ENCODE measurements around the gene PRCD.

Gene PRCD, protein sequence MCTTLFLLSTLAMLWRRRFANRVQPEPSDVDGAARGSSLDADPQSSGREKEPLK

DNA sequence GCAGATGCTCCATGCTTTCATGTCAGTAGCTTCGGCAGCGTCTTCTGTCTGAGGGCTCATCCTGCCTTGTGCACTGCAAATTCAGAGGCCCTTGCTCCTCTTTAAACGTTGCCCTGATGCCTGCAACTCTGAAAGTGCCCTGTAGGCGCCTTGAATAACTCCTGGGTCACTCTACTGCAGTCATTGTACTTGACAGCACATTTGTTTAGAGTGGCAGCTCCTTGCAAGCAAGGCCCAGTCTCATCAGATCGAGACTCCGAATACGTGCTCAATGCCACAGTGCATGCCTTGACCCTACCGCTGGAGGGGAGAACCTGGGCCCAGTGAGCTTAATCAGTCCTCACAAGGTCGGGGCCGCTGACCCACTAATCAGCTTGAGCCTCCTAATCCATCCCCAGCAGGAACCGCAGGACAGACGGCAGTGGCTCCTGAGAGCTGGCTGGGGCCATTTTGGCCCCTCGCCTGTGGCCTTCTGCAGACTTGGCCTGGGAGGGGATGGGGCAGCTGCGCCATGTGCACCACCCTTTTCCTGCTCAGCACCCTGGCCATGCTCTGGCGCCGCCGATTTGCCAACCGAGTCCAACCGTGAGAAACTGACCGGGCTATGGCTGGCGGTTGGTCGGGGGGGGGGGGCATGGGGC lies at the start of gene PRCD:
TSS of gene PRCD (plus strand) at position 414 of the 641 bp plus-strand sequence. CDS start at position 512, 98 bp downstream.
- in situ Hi-C loops (cut with MboI; ENCODE audit: low pct_unique_long_range_greater_than_20kb, low sequenced_read_pairs), result no loop called here

DNA sequence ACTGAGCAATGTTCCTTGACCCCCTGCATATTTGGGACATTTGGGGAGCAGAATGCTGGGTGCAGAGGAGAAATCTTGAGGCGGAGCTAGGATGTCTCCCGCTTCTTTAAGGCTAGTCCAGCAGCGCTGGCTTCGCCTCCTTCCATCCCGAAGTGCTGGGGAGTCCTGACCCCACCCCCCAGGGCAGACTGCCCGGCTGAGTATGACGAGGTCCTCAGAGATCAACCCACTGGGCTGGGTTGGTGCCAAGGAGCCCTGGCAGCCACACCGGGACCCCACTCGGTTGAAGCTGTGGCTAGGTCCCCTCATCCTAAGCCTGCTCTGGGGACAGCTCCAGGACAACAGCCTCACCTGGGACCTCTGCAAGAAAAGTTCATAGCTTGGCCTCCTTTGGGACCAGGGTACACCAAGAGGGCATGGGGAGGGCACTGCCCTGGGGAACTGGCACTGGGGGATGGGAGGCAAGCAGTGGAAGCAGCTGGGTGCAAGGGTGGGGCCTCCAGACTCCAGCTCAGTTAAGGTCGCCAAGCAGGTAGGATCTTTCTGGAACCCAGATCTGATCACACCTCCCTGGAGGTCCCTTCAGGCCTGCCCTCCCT lies 49.6 kb upstream of the PRCD start:
- no peak for DNase-seq
- in situ Hi-C loops (cut with MboI; ENCODE audit: low pct_unique_long_range_greater_than_20kb, low sequenced_read_pairs), result no loop called here

More for the DNA sequence above, at the start of gene PRCD:
- no peak for DNase-seq

DNA sequence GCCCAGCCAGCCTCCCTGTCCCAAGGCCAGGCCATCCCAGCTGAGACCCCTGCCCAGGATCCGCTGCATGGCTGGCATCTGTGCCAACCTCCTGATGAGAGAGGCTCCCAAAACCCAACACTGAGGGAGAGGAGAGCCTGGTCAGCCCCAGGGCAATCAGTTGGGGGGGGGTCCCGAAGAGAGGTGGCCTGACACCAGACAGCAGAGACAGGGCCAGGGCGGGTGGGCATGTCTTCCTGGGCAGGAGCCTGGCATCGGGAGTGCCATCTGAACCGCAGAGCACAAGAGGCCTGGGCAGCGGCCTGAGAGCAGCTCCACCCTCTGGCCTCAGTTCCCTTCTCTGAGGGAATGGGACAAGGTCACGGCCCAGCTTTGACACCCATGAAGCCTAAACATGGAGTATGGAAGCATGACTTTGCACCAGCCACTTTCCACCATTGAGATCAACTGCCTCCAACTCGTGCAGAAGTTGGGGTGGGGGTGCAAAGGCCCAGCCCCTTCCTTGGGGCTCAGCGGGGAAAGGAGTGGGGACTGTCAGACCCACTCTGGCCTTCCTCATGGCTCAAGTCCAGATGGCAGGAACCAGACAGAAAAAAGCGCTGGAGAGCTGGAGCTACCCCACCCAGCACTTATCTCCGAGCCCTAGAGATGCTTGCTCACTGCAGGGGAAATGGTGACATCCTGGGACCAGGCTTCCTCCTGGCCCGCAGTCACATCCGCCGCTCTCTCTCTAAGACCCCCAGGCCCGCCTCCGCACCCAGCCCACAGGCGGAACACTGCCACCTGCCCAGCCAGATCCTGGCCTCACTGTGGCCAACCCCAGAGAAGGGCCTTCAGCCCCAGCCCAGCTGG lies 48.3 kb upstream of the PRCD start:
- in situ Hi-C loops (cut with MboI; ENCODE audit: low pct_unique_long_range_greater_than_20kb, low sequenced_read_pairs), result no loop called here

DNA sequence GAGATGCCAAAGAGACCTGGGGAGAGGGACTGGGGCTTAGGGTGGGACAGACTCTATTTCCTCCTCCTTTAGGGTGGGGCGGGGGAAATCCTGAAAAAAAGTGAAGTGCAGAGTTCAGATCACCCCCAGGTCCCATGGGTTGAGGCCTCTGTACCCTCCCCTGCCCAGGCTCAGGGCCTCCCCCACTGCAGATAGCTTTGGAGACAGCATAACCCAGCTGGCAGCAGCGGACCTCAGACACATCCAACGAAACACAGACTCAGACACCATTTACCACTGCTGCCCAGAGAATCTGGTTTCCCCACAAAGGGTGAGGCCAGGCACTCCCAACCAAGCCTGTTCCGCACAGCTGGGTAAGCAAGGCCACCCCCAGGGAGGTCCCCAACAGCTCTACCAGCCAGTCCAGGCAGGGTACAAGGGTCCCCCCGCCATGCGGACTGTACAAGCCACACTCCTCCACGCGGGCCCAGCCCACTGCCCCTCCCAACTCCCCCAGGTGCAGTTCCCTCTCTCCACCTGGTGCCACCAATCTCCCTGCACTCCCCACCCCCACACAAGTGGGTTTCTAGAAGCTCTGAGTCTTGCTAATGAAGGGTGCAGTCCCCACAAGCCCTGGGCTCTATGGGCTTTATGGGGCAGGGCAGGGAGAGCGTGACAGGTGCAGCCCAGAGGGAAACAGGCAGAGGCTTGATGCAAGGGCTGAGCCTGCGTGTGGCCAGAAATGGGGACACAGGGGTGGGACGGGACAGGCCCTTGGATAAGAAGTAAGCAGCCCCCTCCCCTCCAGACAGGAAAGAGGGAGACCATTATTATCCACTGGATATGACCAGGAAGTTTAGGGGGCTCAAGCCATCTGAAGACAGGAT lies 47.5 kb upstream of the PRCD start:
- DNase-seq, result no peak
- in situ Hi-C loops (cut with MboI; ENCODE audit: low pct_unique_long_range_greater_than_20kb, low sequenced_read_pairs), result no loop called here

More for the DNA sequence above, 48.3 kb upstream of the PRCD start:
- DNase-seq, result no peak

DNA sequence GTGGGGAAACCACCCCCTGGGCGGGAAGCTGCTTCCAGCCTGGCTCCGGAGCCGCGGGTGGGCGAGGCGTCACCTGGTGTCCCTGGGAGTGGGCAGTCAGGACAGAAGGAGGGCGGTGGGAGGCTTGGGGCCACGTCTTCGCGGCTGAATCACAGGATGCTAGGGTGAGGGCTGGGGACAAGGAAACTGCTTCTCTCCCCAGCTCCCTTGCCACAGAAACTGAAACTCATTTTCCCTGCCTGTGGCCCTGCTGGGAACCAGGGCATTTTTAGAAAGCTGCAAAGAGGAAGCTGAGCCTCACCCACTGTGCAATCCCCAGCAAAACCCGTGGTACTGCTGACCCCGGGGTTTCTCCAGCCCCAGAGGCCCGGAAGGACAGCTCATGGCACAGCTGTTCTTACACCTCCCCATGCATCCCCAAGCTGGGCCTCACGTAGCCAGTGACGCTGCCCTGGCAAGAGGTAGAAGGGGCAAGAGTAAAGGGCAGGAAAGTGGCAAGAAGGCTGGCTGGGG lies 46.8 kb upstream of the PRCD start:
- in situ Hi-C loops (cut with MboI; ENCODE audit: low pct_unique_long_range_greater_than_20kb, low sequenced_read_pairs), result no loop called here
- DNase-seq, result peak; percentile 85

DNA sequence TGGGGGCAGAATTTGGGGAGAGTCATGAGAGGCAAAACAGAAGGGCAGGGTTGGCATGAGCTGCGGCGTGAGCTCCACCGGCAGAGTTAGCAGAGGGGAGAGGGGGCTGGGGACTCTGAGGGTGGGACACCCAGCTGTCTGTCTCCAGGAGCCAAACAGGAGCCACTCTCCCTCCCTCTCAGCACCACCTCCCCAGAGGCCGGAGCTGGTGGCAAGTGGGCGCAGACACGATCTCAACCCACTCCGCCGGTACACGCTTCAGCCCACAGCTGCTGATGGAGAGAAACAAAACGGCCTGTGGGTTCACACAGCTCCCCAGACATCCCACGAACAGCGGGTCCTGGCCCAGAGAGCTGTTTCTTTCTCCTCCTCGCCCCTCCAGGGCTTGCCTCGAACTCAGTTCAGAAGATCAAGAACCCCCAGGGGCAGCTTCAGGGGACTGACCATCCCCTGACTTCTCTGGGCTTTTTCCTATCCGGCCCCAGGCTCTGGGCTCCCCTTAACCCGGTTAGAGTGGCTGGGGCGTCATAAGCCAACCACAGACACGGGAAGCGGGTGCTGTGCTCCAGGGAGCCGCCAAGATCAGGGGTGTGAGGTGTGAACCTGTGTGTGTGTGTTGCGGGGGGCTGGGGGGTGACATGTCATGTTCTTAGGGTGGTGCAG lies 46.2 kb upstream of the PRCD start:
- no peak for DNase-seq
- in situ Hi-C loops (cut with MboI; ENCODE audit: low pct_unique_long_range_greater_than_20kb, low sequenced_read_pairs), result no loop called here

DNA sequence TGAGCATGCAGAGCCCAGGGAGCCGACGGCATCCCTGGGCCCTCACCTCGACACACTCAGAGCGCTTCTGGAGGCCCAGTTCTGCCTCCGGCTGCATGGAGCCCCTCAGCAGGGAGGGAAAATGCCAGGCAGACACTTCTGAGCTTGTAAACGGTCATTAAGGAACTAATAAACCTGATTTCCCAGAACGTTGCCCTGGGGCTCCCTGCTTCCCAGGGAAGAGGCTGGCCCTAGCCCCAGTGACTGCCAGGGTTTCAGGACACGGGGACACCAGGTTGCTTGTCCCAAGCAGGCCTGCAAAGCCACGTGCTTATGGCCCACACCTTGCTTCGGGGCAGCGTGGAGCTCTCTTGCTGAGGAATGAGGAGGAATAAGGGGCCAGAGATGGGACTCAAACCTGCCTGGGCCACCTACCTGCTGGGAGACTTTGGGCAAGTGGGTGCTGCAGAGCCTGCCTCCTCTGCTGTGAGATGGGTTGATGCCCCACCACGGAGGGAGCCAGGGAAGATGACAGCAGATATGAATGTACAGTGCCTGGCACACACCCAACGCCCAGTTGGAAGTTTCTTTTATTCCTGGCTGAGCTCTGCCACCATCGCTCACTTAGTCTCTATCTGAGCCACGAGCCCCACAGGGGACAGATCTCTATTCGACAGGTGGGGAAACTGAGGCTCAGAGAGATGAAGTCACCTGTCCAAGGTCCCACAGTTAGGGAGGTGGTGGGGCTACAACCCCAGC lies 44.0 kb upstream of the PRCD start:
- in situ Hi-C loops (cut with MboI; ENCODE audit: low pct_unique_long_range_greater_than_20kb, low sequenced_read_pairs), result no loop called here
- no peak for DNase-seq

DNA sequence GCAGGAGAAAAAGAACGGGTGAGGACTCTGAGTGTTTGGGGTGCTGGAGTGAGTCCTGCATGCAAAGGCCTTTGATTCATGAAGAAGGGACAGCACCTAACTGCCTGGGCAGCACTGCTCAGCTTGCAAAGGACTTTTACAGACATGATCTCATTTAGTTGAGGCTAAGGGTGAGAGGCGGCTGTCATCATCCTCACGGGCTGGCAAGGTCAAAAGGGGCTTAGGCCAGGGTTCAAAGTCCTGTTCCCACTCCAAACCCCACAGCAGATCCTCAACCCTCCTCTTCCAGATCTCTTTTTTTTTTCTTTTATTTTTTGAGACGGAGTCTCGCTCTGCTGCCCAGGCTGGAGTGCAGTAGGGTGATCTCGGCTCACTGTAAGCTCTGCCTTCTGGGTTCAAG lies 43.4 kb upstream of the PRCD start:
- in situ Hi-C loops (cut with MboI; ENCODE audit: low pct_unique_long_range_greater_than_20kb, low sequenced_read_pairs), result no loop called here
- DNase-seq, result no peak

DNA sequence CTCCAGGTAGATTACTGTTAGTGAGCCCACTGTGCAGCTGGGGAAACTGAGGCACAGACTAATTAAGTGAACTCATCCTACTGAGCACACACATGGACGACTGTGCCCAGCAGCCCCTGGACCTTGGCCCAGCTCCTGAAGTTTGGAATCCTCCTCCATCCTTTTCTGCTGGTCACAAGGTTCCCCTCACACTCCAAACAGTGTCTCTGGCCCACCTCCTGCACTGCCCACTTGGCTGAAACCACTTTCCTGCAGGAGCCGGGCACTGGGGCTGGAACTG lies 42.2 kb upstream of the PRCD start:
- in situ Hi-C loops (cut with MboI; ENCODE audit: low pct_unique_long_range_greater_than_20kb, low sequenced_read_pairs), result no loop called here
- DNase-seq, result no peak

DNA sequence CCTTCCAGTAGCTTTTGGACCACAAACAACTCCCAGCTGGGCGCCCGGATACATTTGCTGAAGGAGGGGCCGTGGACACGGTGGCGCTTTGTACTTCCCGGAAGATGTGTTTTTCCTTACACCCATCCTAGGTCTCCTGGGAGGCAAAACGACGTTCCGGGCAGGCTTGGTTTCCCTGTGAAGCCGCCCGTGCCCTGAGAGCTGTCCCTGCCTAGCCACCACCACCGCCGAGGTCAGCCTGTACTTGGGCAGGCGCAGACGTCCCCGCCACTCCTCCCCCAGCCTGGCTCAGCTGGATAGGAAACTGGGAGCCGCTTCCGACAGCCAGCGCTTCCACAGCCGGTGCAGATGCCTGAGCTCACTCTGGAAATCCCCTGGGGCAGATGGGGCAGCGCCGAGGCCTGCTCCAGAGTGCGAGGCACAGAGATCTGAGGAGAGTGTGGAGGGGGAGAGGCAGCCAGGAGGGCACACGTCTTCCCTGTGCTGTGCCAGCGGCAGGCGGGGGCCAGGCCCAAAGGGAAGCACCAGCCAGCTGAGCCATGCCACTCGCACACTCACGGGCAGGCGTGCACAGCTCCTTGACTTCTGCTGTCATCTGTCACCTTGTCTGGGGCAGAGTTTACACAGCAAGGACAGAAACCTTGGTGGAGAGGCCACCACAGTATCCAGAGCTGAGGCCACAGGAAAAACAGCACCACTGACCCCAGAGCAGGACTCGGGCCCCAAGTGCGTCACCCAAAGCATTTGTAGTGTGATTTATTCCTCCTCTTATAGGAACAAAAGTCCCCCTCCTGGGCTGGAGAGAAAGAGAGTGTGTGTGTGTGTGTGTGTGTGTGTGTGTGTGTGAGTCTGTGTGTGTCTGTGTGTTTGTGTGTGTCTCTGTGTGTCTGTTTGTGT lies 41.6 kb upstream of the PRCD start:
- in situ Hi-C loops (cut with MboI; ENCODE audit: low pct_unique_long_range_greater_than_20kb, low sequenced_read_pairs), result no loop called here

DNA sequence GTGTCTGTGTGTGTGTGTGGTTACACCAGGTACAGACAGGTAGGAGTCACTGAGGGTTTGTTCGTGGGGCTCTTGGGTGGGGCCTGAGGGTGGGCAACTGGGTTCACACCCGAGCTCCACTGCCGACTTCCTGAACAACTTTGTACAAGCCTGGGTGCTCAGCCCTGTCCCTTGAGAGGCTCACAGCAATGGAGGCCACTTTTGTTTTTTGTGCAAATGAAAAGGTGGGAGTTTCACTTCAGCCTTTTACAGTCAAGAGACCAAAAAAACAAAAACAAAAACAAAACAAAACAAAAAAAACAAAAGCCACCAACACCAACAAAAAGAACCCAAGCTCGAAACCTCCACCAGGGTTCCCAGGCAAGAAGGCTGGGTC lies 41.0 kb upstream of the PRCD start:
- no peak for DNase-seq
- in situ Hi-C loops (cut with MboI; ENCODE audit: low pct_unique_long_range_greater_than_20kb, low sequenced_read_pairs), result no loop called here

More for the DNA sequence above, 41.6 kb upstream of the PRCD start:
- no peak for DNase-seq

DNA sequence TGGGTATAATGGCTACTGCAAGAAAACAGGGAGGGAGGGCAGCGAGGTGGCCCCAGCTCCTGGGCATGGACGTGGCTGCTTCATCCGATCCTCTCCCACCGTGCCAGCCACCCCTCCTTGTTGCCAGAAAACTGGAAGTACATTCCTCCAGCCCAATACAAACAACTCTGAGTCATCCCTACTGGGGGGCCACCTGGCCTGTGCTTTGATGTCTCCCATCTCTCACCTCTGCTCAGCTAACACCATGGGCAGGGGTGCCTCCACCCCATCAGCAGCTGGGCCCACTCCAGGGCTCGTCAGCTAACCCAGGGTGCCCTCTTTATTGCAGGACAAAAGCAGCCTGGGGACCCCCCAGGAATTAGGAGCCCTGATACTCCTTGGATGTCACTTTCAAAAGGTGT lies 40.6 kb upstream of the PRCD start:
- in situ Hi-C loops (cut with MboI; ENCODE audit: low pct_unique_long_range_greater_than_20kb, low sequenced_read_pairs), result no loop called here
- no peak for DNase-seq

DNA sequence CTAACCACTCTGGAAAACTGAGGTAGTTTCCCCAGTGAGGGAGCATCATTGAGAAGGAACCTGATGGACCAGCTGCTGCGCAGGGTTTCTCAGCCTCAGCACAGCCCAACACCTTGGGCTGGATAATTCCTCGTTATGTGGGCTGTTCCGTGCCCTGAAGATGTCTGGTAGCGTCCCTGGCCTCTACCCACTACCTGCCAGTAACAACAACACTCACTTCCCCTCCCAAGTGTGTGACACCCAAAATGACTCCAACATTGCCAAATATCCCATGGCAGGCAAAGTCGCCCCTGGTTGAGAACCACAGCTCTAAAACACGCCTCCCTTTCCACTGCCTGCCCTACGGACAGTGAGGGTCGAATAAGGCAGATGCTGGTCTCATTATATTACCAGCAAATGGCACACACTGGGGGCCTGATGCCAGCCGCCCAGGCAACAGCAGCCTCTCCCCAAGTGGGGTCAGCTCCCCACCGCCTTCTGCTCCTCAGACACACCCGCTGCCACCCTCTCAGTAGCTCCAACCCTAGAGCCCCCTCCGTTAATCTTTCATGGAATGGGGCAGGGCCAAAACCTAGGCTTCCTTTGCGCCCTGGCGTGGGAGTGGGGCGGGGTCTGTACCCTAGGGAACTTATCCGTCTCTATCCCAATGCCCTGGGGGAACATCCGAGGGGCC lies 39.6 kb upstream of the PRCD start:
- DNase-seq, result no peak

DNA sequence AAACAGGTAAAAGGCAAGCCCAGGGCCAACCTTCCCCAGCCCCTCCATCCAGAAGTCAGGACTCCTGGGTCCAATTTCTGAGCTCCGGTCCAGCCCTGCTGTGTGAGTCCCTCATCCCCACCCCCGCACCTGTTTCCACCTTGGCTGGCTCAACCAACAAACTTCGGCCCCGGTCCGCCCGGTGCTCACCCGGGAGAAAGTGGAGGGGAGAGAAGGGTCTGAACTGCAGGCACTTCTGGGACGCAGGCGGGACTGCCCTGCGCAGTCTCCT lies 39.2 kb upstream of the PRCD start:
- in situ Hi-C loops (cut with MboI; ENCODE audit: low pct_unique_long_range_greater_than_20kb, low sequenced_read_pairs), result no loop called here

More for the DNA sequence above, 39.6 kb upstream of the PRCD start:
- in situ Hi-C loops (cut with MboI; ENCODE audit: low pct_unique_long_range_greater_than_20kb, low sequenced_read_pairs), result no loop called here

DNA sequence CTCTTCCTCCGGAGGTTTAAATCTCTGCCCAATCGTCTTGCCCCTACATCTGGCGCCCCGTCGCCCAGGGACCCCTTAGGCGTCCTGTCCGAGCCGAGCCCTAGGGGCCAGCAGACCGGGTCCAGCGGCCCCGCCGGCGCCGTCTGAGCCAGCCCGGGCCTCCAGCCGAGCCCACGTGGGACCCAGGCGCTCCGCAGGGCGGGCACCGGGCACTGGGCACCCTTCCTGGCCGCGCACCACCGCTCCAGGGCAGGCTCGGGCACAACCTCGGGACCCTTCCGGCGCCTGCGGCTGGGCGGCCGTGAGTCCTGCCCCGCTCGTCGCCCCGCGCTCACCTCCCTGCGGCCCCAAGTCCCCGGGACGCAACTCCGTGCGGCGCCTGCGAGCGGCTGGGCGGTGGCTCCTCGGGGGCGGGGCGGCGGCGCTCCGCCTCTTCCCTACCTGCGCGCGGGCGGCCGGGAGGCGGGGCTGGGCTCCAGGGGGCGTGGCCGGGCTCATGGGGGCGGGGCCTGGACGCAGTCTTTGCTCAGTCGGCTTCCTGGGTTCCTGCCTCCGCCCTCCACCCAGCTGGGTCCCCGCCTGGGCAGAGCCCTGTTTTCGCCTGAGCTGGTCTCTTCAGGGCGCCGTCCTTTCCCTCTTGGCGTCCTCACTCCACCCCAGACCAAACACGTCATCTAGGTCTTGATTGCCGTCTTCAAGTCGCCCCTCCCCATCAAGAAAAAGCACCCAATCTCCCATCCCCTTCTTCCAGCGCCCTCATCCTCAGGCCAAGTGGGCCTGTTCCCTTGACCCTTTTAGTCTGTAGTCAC lies 38.6 kb upstream of the PRCD start, which contains the start of gene RHBDF2:
TSS of gene RHBDF2 (minus strand) at position 406 of the 809 bp plus-strand sequence. CDS start 19,899 bp downstream, outside the sequence.
- peak; percentile 76 for DNase-seq
- in situ Hi-C loops (cut with MboI; ENCODE audit: low pct_unique_long_range_greater_than_20kb, low sequenced_read_pairs), result no loop called here

More for the DNA sequence above, 39.2 kb upstream of the PRCD start:
- DNase-seq, result no peak

DNA sequence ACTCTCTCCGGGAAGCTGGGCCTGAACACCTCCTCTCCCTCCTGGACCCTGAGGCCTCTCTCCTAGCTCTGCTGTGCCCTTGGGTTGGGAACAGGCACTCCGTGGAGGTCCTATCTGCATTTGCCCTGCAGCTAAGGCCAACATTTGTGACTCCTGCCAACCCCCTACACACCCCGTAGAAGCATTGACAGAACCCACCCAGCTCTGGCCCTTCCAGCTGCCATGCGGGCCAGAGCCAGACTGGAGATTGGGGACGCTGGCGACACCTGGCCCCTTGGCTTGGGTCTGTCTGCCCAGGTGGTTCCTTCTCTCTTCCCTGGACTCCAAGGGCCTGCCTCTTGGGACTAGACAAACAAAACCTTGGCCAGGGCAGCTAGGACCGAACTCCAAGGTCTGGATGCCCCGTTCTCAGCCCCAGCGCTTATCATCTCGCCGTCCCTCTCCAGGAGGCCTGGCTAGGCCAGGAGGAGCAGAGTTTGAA lies 38.0 kb upstream of the PRCD start:
- in situ Hi-C loops (cut with MboI; ENCODE audit: low pct_unique_long_range_greater_than_20kb, low sequenced_read_pairs), result no loop called here
- no peak for DNase-seq

Measured in KBM-7 (cell line).